ENCODE measurements around the gene ZFHX3.

- TF ChIP-seq CTCF (IDR thresholded peaks at IDR 0.05; ENCODE audit: low read depth, low read length) (no peak), EZH2phosphoT487 (IDR thresholded peaks at IDR 0.05; ENCODE audit: low read depth) (no peak)
These were observed 157.3 kb downstream of the ZFHX3 start for GRCh38 chr16:72890587-72890986.
